ENCODE data around the gene CDH22.

Gene CDH22

GRCh38 chr20:46195264-46196036 lies 112.8 kb downstream of the CDH22 start:
- DNase-seq (ENCODE audit: low spot score) = no peak

DNA sequence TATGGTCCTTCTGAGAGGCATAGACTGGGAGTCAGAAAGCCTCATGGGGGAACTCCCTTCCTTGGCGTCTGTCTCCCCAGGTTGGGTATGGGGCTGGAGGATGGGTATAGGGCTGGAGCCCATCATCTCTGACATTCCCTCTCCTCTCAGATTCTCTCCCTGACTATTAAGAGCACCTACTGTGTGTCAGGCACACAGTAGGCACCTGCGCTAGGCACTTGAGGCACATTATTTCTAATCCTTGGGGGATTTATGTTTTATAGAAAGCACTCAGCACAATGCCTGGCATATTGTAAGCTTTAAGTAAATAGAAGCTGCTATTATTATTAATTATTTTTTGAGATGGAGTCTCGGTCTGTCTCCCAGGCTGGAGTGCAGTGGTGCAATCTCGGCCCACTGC lies 113.9 kb downstream of the CDH22 start:
- DNase-seq (ENCODE audit: low spot score) = no peak

DNA sequence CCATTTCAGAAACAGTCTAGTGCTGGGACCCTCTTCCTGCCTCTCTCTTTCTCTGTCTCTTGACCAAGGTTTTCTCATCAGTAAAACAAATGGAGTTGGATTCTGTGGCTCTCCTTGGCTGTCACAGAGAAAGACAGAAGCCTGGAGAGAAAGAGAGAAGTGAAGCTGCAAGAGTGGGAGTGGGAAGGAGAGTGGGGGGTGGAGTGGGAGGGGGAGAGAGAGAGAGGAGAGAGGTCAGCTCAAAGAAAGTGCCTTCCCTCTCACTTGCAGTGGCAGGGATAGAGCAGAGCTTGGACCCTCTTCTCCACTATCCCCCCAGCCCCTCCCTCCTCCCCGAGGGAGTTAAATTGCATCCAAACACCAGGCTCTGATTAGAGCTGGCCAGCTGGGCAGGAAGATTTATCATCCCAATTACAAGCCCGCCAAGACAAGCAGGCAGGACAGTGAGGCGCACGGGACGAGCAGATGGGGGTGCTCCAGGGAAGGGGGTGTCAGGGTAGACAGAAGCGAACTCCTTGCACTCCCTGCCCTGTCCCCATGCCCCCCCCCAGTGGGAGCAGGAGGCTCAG lies 115.8 kb downstream of the CDH22 start:
- DNase-seq (ENCODE audit: low spot score) = no peak

DNA sequence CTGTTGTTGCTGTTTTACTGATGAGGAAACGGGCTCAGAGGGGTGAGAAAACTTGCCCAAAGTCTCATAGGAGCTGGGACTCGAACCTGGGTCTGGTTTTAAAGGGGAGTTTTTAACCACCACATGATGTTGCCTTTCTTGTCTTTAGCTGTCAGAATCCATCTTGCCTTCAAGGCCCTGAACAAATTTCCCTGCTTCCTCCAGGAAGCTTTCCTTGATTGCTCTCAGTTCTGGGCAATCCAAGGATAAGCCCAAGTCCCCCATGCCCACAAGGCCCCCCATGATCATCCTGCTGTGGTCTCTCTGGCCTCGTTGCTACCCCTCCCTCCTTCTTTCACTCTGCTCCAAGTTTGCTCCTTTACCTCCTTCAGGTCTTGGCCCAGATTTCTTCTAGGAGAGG lies 116.7 kb downstream of the CDH22 start:
- no peak for DNase-seq (ENCODE audit: low spot score)

DNA sequence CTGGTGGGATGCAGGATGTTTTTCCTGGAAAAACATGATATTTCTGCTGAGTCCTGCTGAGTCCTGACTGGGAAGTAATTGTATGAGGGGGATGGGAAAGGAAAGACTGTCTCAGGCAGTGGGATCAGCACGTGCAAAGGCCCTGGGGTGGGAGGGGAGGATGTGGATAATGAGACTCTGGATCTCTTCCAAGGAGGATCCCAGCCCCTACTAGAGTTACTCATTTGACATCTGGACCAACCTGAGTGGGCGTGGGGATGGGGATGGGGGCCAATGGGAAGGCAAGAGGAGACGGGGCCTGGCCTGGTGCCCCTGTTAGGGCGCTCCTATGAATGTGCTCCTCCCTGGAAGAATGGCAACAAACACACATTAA lies 117.1 kb downstream of the CDH22 start:
- DNase-seq (ENCODE audit: low spot score) = no peak

- no peak for DNase-seq (ENCODE audit: low spot score)
These were observed 117.7 kb downstream of the CDH22 start for GRCh38 chr20:46190478-46191167.

- peak; percentile 40 for DNase-seq (ENCODE audit: low spot score)
These were observed 119.3 kb downstream of the CDH22 start for GRCh38 chr20:46188866-46189541.

GRCh38 chr20:46186210-46186609 lies 122.1 kb downstream of the CDH22 start:
- no peak for DNase-seq (ENCODE audit: low spot score)

GRCh38 chr20:46185353-46185752 lies 122.9 kb downstream of the CDH22 start:
- DNase-seq (ENCODE audit: low spot score) = no peak

DNA sequence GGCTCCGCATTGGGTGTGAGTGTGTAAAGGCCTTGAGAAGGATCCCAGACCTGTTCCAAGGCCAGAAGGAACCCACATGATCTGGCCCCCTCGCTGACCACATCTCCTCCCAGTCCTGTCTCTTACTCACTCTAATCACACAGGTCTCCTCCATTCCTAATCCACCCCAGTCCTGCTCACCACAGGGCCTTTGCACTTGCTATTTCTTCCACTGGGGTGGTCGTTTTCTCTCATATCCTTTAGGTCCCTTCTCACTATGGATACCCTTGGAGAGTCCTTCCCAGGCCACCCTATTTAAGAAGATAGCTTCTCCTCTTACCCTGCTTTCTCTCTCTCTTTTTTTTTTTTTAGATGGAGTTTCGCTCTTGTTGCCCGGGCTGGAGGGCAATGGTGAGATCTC lies 124.5 kb downstream of the CDH22 start:
- DNase-seq (ENCODE audit: low spot score) = no peak

- peak; percentile 76 for DNase-seq (ENCODE audit: low spot score)
These were observed 125.8 kb downstream of the CDH22 start for GRCh38 chr20:46182276-46183200.

DNA sequence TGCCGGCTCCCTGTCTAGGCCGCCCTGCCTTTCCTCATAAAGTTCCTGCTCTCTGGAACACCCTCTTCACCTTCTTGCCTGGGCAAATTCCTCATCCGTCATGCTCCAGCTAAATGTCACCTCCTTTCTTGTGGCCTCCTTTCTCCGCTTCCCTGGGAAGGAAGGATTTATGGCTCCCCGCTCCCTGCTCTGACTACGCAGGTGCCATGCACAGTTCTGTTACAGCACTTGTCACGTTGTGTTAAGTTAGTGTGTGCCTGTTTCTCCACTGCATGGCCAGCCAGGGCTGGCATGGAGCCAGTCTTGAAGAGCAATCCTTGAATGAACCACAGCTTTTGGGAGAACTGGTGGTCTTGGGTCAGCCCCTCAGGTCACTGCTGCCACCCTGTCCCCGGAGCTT lies 128.4 kb downstream of the CDH22 start:
- DNase-seq (ENCODE audit: low spot score) = peak; percentile 45

DNA sequence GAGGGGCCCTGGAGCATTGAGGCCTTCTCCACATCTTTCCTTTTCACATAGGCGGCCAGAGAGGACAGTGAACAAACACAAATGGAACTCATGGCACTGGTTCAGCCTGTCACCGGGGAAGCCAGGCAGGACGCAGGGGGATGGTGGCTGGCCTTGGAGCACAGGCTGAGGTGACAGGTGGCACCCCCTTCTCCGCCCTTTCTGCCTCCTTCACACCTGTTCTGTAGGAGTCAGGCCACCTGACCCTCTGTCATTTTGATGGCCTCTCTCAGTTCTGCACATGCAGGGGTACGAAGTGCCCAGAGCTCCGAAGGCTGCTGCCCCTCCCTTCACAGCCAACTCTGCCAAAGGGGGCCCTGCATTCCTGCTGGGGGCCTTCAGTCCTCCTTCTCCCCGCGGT lies 129.4 kb downstream of the CDH22 start:
- DNase-seq (ENCODE audit: low spot score) = peak; percentile 91

- no peak for DNase-seq (ENCODE audit: low spot score)
These were observed 130.5 kb downstream of the CDH22 start for GRCh38 chr20:46177768-46178167.

- DNase-seq (ENCODE audit: low spot score) = no peak
These were observed 131.4 kb downstream of the CDH22 start for GRCh38 chr20:46176739-46177378.

GRCh38 chr20:46175127-46175494 lies 133.2 kb downstream of the CDH22 start:
- DNase-seq (ENCODE audit: low spot score) = no peak

- peak; percentile 52 for DNase-seq (ENCODE audit: low spot score)
These were observed 133.7 kb downstream of the CDH22 start for GRCh38 chr20:46174469-46175126.

- DNase-seq (ENCODE audit: low spot score) = no peak
These were observed 134.4 kb downstream of the CDH22 start for GRCh38 chr20:46173652-46174468.

- DNase-seq (ENCODE audit: low spot score) = no peak
These were observed 135.2 kb downstream of the CDH22 start for GRCh38 chr20:46172961-46173536.

Measured in cerebellar cortex (tissue), 1 donor.